ENCODE measurements around the gene MCM9.

The MCM9 gene

DNA sequence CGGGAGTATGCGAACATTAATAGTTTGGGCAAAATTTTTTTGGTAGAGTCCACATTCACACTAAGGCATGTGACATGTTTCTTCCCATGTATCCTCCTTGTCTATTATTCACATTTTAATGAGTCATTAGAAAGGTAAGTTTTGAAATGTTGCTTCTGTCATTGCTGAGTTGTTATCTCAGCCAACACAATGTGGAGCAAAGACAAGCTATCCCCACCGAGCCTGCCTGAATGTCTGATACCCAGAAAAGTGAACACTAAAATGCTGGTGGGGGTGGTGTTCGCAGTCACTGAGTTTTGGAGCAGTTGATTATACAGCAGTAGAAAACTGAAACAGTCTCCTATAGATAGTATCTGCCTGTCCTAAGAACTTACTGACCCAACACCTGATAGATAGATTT lies 109.3 kb downstream of the MCM9 start:
- Histone ChIP-seq H2BK12ac (ENCODE audit: low read length) (no peak overlapping the region), H3K14ac (ENCODE audit: low read length) (no peak overlapping the region), H2AK5ac (ENCODE audit: low read length) (no peak overlapping the region), H3K79me1 (ENCODE audit: low read length) (no peaks in the 10 kb centered on the region), H4K8ac (ENCODE audit: low read depth, low read length) (no peak overlapping the region), H3K9me3 (ENCODE audit: insufficient read depth, low read depth, low read length) (peaks cover 2% of the 10 kb centered on the region), H3K79me2 (ENCODE audit: control insufficient read depth, insufficient read depth, low read length, poor library complexity) (no peaks in the 10 kb centered on the region), H3K4me3 (ENCODE audit: low read depth, low read length) (no peak overlapping the region), H3K4me2 (ENCODE audit: low read length) (no peak overlapping the region), H2BK5ac (ENCODE audit: low read depth, low read length, poor library complexity) (no peak overlapping the region), H3K27ac (ENCODE audit: low read depth, low read length) (no peak overlapping the region), H3K23ac (ENCODE audit: low read length) (no peak overlapping the region), H4K91ac (ENCODE audit: low read depth, low read length) (no peak overlapping the region), H3K4me1 (ENCODE audit: control insufficient read depth in 1 of 2, insufficient read depth in 2 of 2, low read length in 2 of 2) (peaks cover 3 to 7% of the 10 kb centered on the region in 2 experiments), H3K4ac (ENCODE audit: low read depth, low read length) (no peak overlapping the region), H2BK120ac (ENCODE audit: insufficient read depth, low read length, poor library complexity) (no peak overlapping the region), H3K9ac (ENCODE audit: low read length) (no peak overlapping the region), H4K12ac (ENCODE audit: low read depth, low read length) (no peak overlapping the region), H2AFZ (ENCODE audit: insufficient read depth, low read length, poor library complexity) (no peak overlapping the region), H3K36me3 (ENCODE audit: control insufficient read depth in 1 of 2, insufficient read depth in 2 of 2, low read length in 2 of 2) (peaks cover 8 to 11% of the 10 kb centered on the region in 2 experiments), H3K27me3 (ENCODE audit: insufficient read depth, low read length) (no peaks in the 10 kb centered on the region), H3K18ac (ENCODE audit: low read length) (no peak overlapping the region)
- no CpG with 5 or more reads among the region's 4 CpGs for WGBS (ENCODE audit: extremely low coverage, insufficient coverage, insufficient read length)
- no peak for DNase-seq

GRCh38 chr6:118815495-118815894 lies 119.5 kb downstream of the MCM9 start:
- Histone ChIP-seq H3K79me2 (ENCODE audit: control insufficient read depth, insufficient read depth, low read length, poor library complexity) (no peaks in the 10 kb centered on the region), H3K4ac (ENCODE audit: low read depth, low read length) (no peak overlapping the region), H3K14ac (ENCODE audit: low read length) (no peak overlapping the region), H3K23ac (ENCODE audit: low read length) (no peak overlapping the region), H3K4me2 (ENCODE audit: low read length) (no peak overlapping the region), H2AFZ (ENCODE audit: insufficient read depth, low read length, poor library complexity) (no peak overlapping the region), H3K36me3 (ENCODE audit: control insufficient read depth in 1 of 2, insufficient read depth in 2 of 2, low read length in 2 of 2) (peaks cover 2 to 14% of the 10 kb centered on the region in 2 experiments), H3K27me3 (ENCODE audit: insufficient read depth, low read length) (no peaks in the 10 kb centered on the region), H3K27ac (ENCODE audit: low read depth, low read length) (no peak overlapping the region), H3K79me1 (ENCODE audit: low read length) (no peaks in the 10 kb centered on the region), H3K4me1 (ENCODE audit: control insufficient read depth in 1 of 2, insufficient read depth in 2 of 2, low read length in 2 of 2) (no peaks in the 10 kb centered on the region), H4K91ac (ENCODE audit: low read depth, low read length) (no peak overlapping the region), H3K18ac (ENCODE audit: low read length) (no peak overlapping the region), H3K9me3 (ENCODE audit: insufficient read depth, low read depth, low read length) (no peaks in the 10 kb centered on the region), H4K12ac (ENCODE audit: low read depth, low read length) (no peak overlapping the region), H2BK5ac (ENCODE audit: low read depth, low read length, poor library complexity) (no peak overlapping the region), H2BK120ac (ENCODE audit: insufficient read depth, low read length, poor library complexity) (no peak overlapping the region), H4K8ac (ENCODE audit: low read depth, low read length) (no peak overlapping the region), H3K9ac (ENCODE audit: low read length) (no peak overlapping the region), H3K4me3 (ENCODE audit: low read depth, low read length) (no peak overlapping the region), H2AK5ac (ENCODE audit: low read length) (no peak overlapping the region), H2BK12ac (ENCODE audit: low read length) (no peak overlapping the region)
- WGBS (ENCODE audit: extremely low coverage, insufficient coverage, insufficient read length): no CpG with 5 or more reads among the region's 2 CpGs
- no peak for DNase-seq

- H3K23ac ChIP-seq (ENCODE audit: low read length): no peak overlapping the region
- H4K91ac ChIP-seq (ENCODE audit: low read depth, low read length): no peak overlapping the region
- no peak overlapping the region for H2BK120ac ChIP-seq (ENCODE audit: insufficient read depth, low read length, poor library complexity)
- no peak overlapping the region for H4K8ac ChIP-seq (ENCODE audit: low read depth, low read length)
- H2BK5ac ChIP-seq (ENCODE audit: low read depth, low read length, poor library complexity): no peak overlapping the region
- H2AK5ac ChIP-seq (ENCODE audit: low read length): no peak overlapping the region
- no peak overlapping the region for H3K18ac ChIP-seq (ENCODE audit: low read length)
- no peak overlapping the region for H3K4me3 ChIP-seq (ENCODE audit: low read depth, low read length)
- no peak overlapping the region for H4K12ac ChIP-seq (ENCODE audit: low read depth, low read length)
- peaks cover 2 to 14% of the 10 kb centered on the region in 2 experiments for H3K36me3 ChIP-seq (ENCODE audit: control insufficient read depth in 1 of 2, insufficient read depth in 2 of 2, low read length in 2 of 2)
- WGBS (ENCODE audit: extremely low coverage, insufficient coverage, insufficient read length): no CpG with 5 or more reads among the region's 2 CpGs
- no peaks in the 10 kb centered on the region for H3K9me3 ChIP-seq (ENCODE audit: insufficient read depth, low read depth, low read length)
- no peak overlapping the region for H2AFZ ChIP-seq (ENCODE audit: insufficient read depth, low read length, poor library complexity)
- H3K4me1 ChIP-seq (ENCODE audit: control insufficient read depth in 1 of 2, insufficient read depth in 2 of 2, low read length in 2 of 2): no peaks in the 10 kb centered on the region
- H3K79me2 ChIP-seq (ENCODE audit: control insufficient read depth, insufficient read depth, low read length, poor library complexity): no peaks in the 10 kb centered on the region
- H2BK12ac ChIP-seq (ENCODE audit: low read length): no peak overlapping the region
- H3K27ac ChIP-seq (ENCODE audit: low read depth, low read length): no peak overlapping the region
- H3K4ac ChIP-seq (ENCODE audit: low read depth, low read length): no peak overlapping the region
- no peaks in the 10 kb centered on the region for H3K27me3 ChIP-seq (ENCODE audit: insufficient read depth, low read length)
- DNase-seq: no peak
- H3K14ac ChIP-seq (ENCODE audit: low read length): no peak overlapping the region
- H3K79me1 ChIP-seq (ENCODE audit: low read length): no peaks in the 10 kb centered on the region
- no peak overlapping the region for H3K4me2 ChIP-seq (ENCODE audit: low read length)
- H3K9ac ChIP-seq (ENCODE audit: low read length): no peak overlapping the region
Measured at GRCh38 chr6:118813775-118814174, 121.2 kb downstream of the MCM9 start.

GRCh38 chr6:118812970-118813369 lies 122.0 kb downstream of the MCM9 start:
- Histone ChIP-seq H3K9ac (ENCODE audit: low read length) (no peak overlapping the region), H2BK12ac (ENCODE audit: low read length) (no peak overlapping the region), H3K27me3 (ENCODE audit: insufficient read depth, low read length) (no peaks in the 10 kb centered on the region), H3K9me3 (ENCODE audit: insufficient read depth, low read depth, low read length) (no peaks in the 10 kb centered on the region), H3K14ac (ENCODE audit: low read length) (no peak overlapping the region), H4K91ac (ENCODE audit: low read depth, low read length) (no peak overlapping the region), H3K4me3 (ENCODE audit: low read depth, low read length) (no peak overlapping the region), H3K18ac (ENCODE audit: low read length) (no peak overlapping the region), H3K36me3 (ENCODE audit: control insufficient read depth in 1 of 2, insufficient read depth in 2 of 2, low read length in 2 of 2) (peaks cover 2 to 14% of the 10 kb centered on the region in 2 experiments), H2BK120ac (ENCODE audit: insufficient read depth, low read length, poor library complexity) (no peak overlapping the region), H2AK5ac (ENCODE audit: low read length) (no peak overlapping the region), H3K4ac (ENCODE audit: low read depth, low read length) (no peak overlapping the region), H3K27ac (ENCODE audit: low read depth, low read length) (no peak overlapping the region), H3K79me2 (ENCODE audit: control insufficient read depth, insufficient read depth, low read length, poor library complexity) (no peaks in the 10 kb centered on the region), H3K23ac (ENCODE audit: low read length) (no peak overlapping the region), H2BK5ac (ENCODE audit: low read depth, low read length, poor library complexity) (no peak overlapping the region), H3K79me1 (ENCODE audit: low read length) (no peaks in the 10 kb centered on the region), H3K4me2 (ENCODE audit: low read length) (no peak overlapping the region), H4K8ac (ENCODE audit: low read depth, low read length) (no peak overlapping the region), H4K12ac (ENCODE audit: low read depth, low read length) (no peak overlapping the region), H3K4me1 (ENCODE audit: control insufficient read depth in 1 of 2, insufficient read depth in 2 of 2, low read length in 2 of 2) (no peaks in the 10 kb centered on the region), H2AFZ (ENCODE audit: insufficient read depth, low read length, poor library complexity) (no peak overlapping the region)
- WGBS (ENCODE audit: extremely low coverage, insufficient coverage, insufficient read length): no CpG with 5 or more reads among the region's 1 CpG
- no peak for DNase-seq

Data from trophoblast cell (in vitro differentiated cells and primary cell).